ENCODE data around the gene KCNJ6. TPM values are rescaled to one million over a fixed set of nuclear protein-coding genes. Genes with fewer than 3 reads are reported as not detected.

The KCNJ6 gene
- total RNA-seq, 1 donor from 2014 or later, result 2.6 TPM

GRCh38 chr21:37815893-37816292 lies 100.4 kb downstream of the KCNJ6 start:
- H3K79me2 ChIP-seq (ENCODE audit: insufficient read depth, low read length), result no peaks in the 10 kb centered on the region
- H3K4me1 Mint-ChIP-seq (ENCODE audit: low read depth, unreplicated experiment), result peaks cover 32% of the 10 kb centered on the region
- no peaks in the 10 kb centered on the region for H3K27me3 ChIP-seq (ENCODE audit: insufficient read depth, low read length)
- no peaks in the 10 kb centered on the region for H3K36me3 ChIP-seq (ENCODE audit: insufficient read depth, low read length)
- no peak overlapping the region for H3K4me3 ChIP-seq (ENCODE audit: insufficient read depth, low read depth, low read length)
- peaks cover 2% of the 10 kb centered on the region for H3K27me3 Mint-ChIP-seq (ENCODE audit: low read depth, unreplicated experiment)
- H3K4me1 ChIP-seq (ENCODE audit: insufficient read depth, low read length), result no peaks in the 10 kb centered on the region
- H2AFZ ChIP-seq (ENCODE audit: low read depth, low read length), result no peak overlapping the region
- TF ChIP-seq, protein P1, sequence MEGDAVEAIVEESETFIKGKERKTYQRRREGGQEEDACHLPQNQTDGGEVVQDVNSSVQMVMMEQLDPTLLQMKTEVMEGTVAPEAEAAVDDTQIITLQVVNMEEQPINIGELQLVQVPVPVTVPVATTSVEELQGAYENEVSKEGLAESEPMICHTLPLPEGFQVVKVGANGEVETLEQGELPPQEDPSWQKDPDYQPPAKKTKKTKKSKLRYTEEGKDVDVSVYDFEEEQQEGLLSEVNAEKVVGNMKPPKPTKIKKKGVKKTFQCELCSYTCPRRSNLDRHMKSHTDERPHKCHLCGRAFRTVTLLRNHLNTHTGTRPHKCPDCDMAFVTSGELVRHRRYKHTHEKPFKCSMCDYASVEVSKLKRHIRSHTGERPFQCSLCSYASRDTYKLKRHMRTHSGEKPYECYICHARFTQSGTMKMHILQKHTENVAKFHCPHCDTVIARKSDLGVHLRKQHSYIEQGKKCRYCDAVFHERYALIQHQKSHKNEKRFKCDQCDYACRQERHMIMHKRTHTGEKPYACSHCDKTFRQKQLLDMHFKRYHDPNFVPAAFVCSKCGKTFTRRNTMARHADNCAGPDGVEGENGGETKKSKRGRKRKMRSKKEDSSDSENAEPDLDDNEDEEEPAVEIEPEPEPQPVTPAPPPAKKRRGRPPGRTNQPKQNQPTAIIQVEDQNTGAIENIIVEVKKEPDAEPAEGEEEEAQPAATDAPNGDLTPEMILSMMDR (IDR thresholded peaks at IDR 0.05; ENCODE audit: insufficient read depth, low read depth, low read length), result no peak
- no peak for FAIRE-seq
- H3K27ac Mint-ChIP-seq (ENCODE audit: unreplicated experiment), result no peak overlapping the region
- DNase-seq (ENCODE audit: low read depth), result no peak
- H3K9me3 Mint-ChIP-seq (ENCODE audit: unreplicated experiment), result peaks cover 9% of the 10 kb centered on the region
- no peak overlapping the region for H3K4me2 ChIP-seq (ENCODE audit: low read length)
- H3K9ac ChIP-seq (ENCODE audit: low read length), result no peak overlapping the region
- no peaks in the 10 kb centered on the region for H3K36me3 Mint-ChIP-seq (ENCODE audit: low read depth, unreplicated experiment)
- H3K4me3 Mint-ChIP-seq (ENCODE audit: unreplicated experiment), result no peak overlapping the region
- no peaks in the 10 kb centered on the region for H3K9me3 ChIP-seq (ENCODE audit: insufficient read depth, low read depth, low read length)
- H4K20me1 ChIP-seq (ENCODE audit: insufficient read depth, low read length), result no peaks in the 10 kb centered on the region
- no peak overlapping the region for H3K27ac ChIP-seq (ENCODE audit: low read depth, low read length)

DNA sequence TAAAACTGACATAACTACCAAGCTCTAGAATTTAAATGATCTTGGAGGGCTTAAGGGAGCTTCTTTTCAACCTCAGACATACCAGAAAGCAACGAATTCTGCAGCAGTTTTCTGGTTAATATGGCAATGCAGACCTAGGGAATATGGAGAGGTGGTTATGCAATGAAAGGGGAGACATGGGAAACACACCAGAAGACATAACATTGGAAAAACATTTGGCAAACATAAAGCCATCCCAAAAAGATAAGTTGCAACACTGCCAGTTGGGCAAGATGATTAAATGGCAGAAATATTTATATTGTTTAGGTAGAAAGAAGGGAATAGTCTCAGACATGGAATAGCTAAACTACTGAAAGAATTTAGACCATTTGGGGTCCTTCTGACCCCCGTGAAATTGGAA lies 104.5 kb downstream of the KCNJ6 start:
- Histone ChIP-seq H3K4me2 (ENCODE audit: low read length) (no peak overlapping the region), H4K20me1 (ENCODE audit: insufficient read depth, low read length) (no peaks in the 10 kb centered on the region), H3K9me3 (ENCODE audit: insufficient read depth, low read depth, low read length) (no peaks in the 10 kb centered on the region), H3K9ac (ENCODE audit: low read length) (no peak overlapping the region), H3K27me3 (ENCODE audit: insufficient read depth, low read length) (no peaks in the 10 kb centered on the region), H3K36me3 (ENCODE audit: insufficient read depth, low read length) (no peaks in the 10 kb centered on the region), H3K27ac (ENCODE audit: low read depth, low read length) (no peak overlapping the region), H3K4me3 (ENCODE audit: insufficient read depth, low read depth, low read length) (no peak overlapping the region), H3K4me1 (ENCODE audit: insufficient read depth, low read length) (no peaks in the 10 kb centered on the region), H2AFZ (ENCODE audit: low read depth, low read length) (no peak overlapping the region), H3K79me2 (ENCODE audit: insufficient read depth, low read length) (no peaks in the 10 kb centered on the region)
- FAIRE-seq, result no peak
- TF ChIP-seq EZH2 (IDR thresholded peaks at IDR 0.05; ENCODE audit: insufficient read depth, low read length), result no peak
- TF ChIP-seq, protein P1 (IDR thresholded peaks at IDR 0.05; ENCODE audit: insufficient read depth, low read depth, low read length), result no peak
- Mint-ChIP-seq H3K4me3 (ENCODE audit: unreplicated experiment) (no peak overlapping the region), H3K27me3 (ENCODE audit: low read depth, unreplicated experiment) (peaks cover 2% of the 10 kb centered on the region), H3K4me1 (ENCODE audit: low read depth, unreplicated experiment) (peaks cover 4% of the 10 kb centered on the region), H3K36me3 (ENCODE audit: low read depth, unreplicated experiment) (no peaks in the 10 kb centered on the region), H3K27ac (ENCODE audit: unreplicated experiment) (no peak overlapping the region), H3K9me3 (ENCODE audit: unreplicated experiment) (peaks cover 9% of the 10 kb centered on the region)
- no peak for DNase-seq (ENCODE audit: low read depth)

- no peak for TF ChIP-seq EZH2 (IDR thresholded peaks at IDR 0.05; ENCODE audit: insufficient read depth, low read length)
- TF ChIP-seq, protein P1 (IDR thresholded peaks at IDR 0.05; ENCODE audit: insufficient read depth, low read depth, low read length), result no peak
- peaks cover 3% of the 10 kb centered on the region for H3K4me1 Mint-ChIP-seq (ENCODE audit: low read depth, unreplicated experiment)
Observed at GRCh38 chr21:37808261-37808660, 108.0 kb downstream of the KCNJ6 start.

More at GRCh38 chr21:37808261-37808660, 108.0 kb downstream of the KCNJ6 start:
- Mint-ChIP-seq H3K36me3 (ENCODE audit: low read depth, unreplicated experiment) (peaks cover 3% of the 10 kb centered on the region), H3K9me3 (ENCODE audit: unreplicated experiment) (peaks cover 13% of the 10 kb centered on the region), H3K27me3 (ENCODE audit: low read depth, unreplicated experiment) (no peaks in the 10 kb centered on the region), H3K27ac (ENCODE audit: unreplicated experiment) (no peak overlapping the region), H3K4me3 (ENCODE audit: unreplicated experiment) (no peak overlapping the region)
- FAIRE-seq, result no peak
- no peaks in the 10 kb centered on the region for H3K4me1 ChIP-seq (ENCODE audit: insufficient read depth, low read length)
- H3K79me2 ChIP-seq (ENCODE audit: insufficient read depth, low read length), result no peaks in the 10 kb centered on the region
- no peak overlapping the region for H3K9ac ChIP-seq (ENCODE audit: low read length)
- H3K4me3 ChIP-seq (ENCODE audit: insufficient read depth, low read depth, low read length), result no peak overlapping the region
- H3K27me3 ChIP-seq (ENCODE audit: insufficient read depth, low read length), result no peaks in the 10 kb centered on the region
- no peaks in the 10 kb centered on the region for H3K9me3 ChIP-seq (ENCODE audit: insufficient read depth, low read depth, low read length)
- H3K36me3 ChIP-seq (ENCODE audit: insufficient read depth, low read length), result no peaks in the 10 kb centered on the region
- H3K27ac ChIP-seq (ENCODE audit: low read depth, low read length), result no peak overlapping the region
- H2AFZ ChIP-seq (ENCODE audit: low read depth, low read length), result no peak overlapping the region
- no peak for DNase-seq (ENCODE audit: low read depth)
- no peak overlapping the region for H3K4me2 ChIP-seq (ENCODE audit: low read length)
- no peaks in the 10 kb centered on the region for H4K20me1 ChIP-seq (ENCODE audit: insufficient read depth, low read length)

All from astrocyte (in vitro differentiated cells and primary cell).